Activated naive CD4-positive, alpha-beta T cell treated with anti-CD3 and anti-CD28 coated beads, Interleukin-2, amount 10 ng/mL, durations not matched to agents 7 days and 5 days (primary cell): ENCODE measurements around the gene SLC39A10.
A peak's percentile ranks its signal among the peaks of the same experiment; 100 is the strongest.
"Not testable (repeated sequence)": the region's sequence is repeated elsewhere in the genome, so short reads cannot be mapped to it uniquely, and the experiment has no call there.

ENCODE experiments used
- CTCF ChIA-PET: fragments of 350-600 bp; sonication (Branson Sonifier 250); formaldehyde crosslinking; loops from one replicate; lab custom pipeline; 2021; ENCODE audit warnings: antibody characterized with exemption; lab: Charles Lee
- DNase-seq: peaks from one replicate; pipeline ENCODE4 v3.0.0-alpha.2; 2020
- H3K27ac Mint-ChIP-seq: one replicate; pipeline ENCODE4 v1.8.0; 2021; ENCODE audit warnings: mild to moderate bottlenecking, moderate library complexity, mixed read lengths
- H3K27me3 Mint-ChIP-seq: one replicate; pipeline ENCODE4 v1.8.0; 2021; ENCODE audit warnings: mild to moderate bottlenecking, mixed read lengths
- H3K36me3 Mint-ChIP-seq: one replicate; pipeline ENCODE4 v1.8.0; 2021; ENCODE audit warnings: mixed read lengths
- H3K4me1 Mint-ChIP-seq: one replicate; pipeline ENCODE4 v1.8.0; 2021; ENCODE audit warnings: mixed read lengths
- H3K4me3 Mint-ChIP-seq: one replicate; pipeline ENCODE4 v1.8.0; 2021; ENCODE audit warnings: mild to moderate bottlenecking, moderate library complexity, mixed read lengths
- H3K9me3 Mint-ChIP-seq: one replicate; pipeline ENCODE4 v1.8.0; 2021; ENCODE audit warnings: mixed read lengths

The SLC39A10 gene

DNA sequence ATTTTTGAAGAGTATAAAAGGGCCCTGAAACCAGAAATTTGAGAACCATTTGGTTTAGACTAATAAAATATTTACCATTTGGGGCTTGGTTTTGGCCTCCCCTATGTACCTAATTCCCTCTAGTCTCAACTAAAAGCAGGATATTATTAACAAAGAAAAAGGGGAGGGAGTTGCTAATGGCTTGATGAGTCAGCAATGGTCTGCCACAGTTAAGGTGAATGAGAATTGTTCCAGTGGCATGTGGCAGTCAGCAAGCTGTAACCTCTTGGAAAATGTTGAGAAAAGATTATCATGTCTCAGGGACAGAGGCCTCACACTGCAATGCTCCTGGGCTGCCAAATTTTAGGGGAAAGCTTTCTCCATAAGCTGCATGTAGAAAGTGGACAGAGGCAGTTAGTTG, 20.1 kb upstream of the SLC39A10 start:
- no peak overlapping the region for H3K27ac Mint-ChIP-seq
- H3K9me3 Mint-ChIP-seq: no peaks in the 10 kb centered on the region
- DNase-seq: no peak
- H3K4me3 Mint-ChIP-seq: no peak overlapping the region
- no peaks in the 10 kb centered on the region for H3K36me3 Mint-ChIP-seq
- H3K27me3 Mint-ChIP-seq: peaks cover 3% of the 10 kb centered on the region
- CTCF ChIA-PET: no interaction called here
- H3K4me1 Mint-ChIP-seq: no peaks in the 10 kb centered on the region

DNA sequence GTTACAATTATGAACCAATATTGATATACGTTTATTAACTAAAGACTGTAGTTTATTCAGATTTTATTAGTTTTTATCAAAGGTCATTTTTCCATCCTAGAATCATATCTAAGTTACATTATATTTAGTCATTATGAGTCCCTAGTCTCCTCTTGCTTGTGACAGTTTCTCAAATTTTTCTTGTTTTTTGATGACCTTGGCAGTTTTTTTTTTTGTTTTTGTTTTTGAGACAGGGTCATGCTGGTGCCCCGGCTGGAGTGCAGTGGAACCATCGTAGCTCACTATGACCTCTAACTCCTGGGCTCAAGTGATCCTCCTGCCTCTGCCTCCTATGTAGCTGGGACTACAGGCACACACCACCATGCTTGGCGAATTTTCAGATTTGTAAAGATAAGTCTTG, 18.3 kb upstream of the SLC39A10 start:
- Mint-ChIP-seq H3K36me3 (no peaks in the 10 kb centered on the region), H3K4me3 (no peak overlapping the region), H3K27ac (no peak overlapping the region), H3K27me3 (peaks cover 3% of the 10 kb centered on the region), H3K4me1 (no peaks in the 10 kb centered on the region), H3K9me3 (no peaks in the 10 kb centered on the region)
- CTCF ChIA-PET: no interaction called here
- DNase-seq: no peak

DNA sequence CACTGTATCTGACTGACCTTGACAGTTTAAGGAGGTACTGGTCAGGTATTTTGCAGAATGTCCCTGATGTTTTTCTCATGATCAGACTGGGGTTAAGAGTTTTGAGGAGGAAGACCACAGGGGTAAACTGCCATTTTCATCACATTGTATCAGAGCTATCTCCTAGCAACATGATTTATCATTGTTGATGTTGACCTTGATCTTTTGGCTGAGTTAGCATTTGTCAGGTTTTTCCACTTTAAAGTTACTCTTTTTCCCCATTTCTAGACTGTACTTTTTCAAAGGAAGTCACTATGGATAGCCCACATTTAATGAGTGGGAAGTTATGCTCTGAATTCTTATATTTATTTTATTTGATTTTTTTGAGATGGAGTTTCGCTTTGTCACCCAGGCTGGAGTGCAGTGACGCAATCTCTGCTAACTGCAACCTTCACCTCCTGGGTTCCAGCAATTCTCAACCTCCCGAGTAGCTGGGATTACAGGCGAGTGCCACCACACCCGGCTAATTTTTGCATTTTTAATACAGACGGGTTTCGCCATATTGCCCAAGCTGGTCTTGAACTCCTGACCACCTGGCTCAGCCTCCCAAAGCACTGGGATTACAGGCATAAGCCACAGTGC, 17.7 kb upstream of the SLC39A10 start:
- no peak for DNase-seq
- Mint-ChIP-seq H3K27ac (no peak overlapping the region), H3K27me3 (peaks cover 3% of the 10 kb centered on the region), H3K4me1 (no peaks in the 10 kb centered on the region), H3K9me3 (no peaks in the 10 kb centered on the region), H3K36me3 (no peaks in the 10 kb centered on the region), H3K4me3 (no peak overlapping the region)
- CTCF ChIA-PET: no interaction called here

DNA sequence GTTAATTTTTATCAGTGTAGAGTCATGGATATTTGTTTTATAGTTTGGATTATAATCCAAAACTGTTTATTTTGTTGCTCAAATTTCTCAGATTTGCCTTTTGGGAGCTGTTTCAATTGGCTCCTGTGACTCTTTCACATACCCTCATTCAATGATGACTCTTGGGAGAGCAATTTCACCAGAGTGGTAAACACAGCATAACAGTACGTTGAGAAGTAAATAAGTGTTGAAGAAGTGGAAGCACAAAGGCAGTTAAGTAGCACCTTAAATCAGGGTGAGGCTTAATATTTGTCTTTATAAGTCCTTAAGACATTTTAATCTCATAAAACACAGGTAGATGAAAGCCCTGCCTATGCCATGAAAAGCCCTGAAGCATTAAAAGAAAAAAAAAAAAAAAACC, 17.1 kb upstream of the SLC39A10 start:
- H3K9me3 Mint-ChIP-seq: no peaks in the 10 kb centered on the region
- no peak overlapping the region for H3K4me3 Mint-ChIP-seq
- H3K27me3 Mint-ChIP-seq: peaks cover 3% of the 10 kb centered on the region
- no peaks in the 10 kb centered on the region for H3K36me3 Mint-ChIP-seq
- DNase-seq: no peak
- H3K27ac Mint-ChIP-seq: no peak overlapping the region
- H3K4me1 Mint-ChIP-seq: no peaks in the 10 kb centered on the region
- CTCF ChIA-PET: no interaction called here

DNA sequence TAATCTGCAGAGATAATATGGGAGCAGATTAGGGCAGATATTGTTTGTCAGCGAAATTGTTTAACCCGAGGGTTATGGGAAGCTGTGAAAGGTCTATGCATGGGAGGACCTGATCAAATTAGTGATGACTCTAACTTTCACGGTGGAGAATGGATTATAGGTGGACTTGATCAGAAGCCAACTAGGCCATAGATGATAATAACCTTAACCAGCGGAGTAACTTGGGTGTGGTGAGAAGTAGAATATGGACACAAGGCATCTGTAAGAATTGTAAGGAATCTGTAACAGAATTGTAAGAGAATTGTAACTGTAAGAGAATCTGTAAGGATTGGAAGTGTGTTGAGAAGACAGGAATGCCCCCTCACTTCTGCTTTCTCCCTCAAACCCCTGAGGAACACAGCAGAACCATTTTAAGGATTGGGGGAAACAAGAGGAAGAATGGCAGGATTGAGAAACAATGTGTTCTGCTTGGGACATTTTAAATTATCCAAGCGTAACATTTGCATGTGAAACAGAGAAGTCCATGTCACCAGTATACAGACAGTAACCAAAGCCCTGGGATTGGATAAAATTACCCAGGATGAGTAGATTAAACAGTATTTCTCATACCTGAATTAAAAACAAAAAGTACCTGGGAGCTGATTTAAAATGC, 14.9 kb upstream of the SLC39A10 start:
- Mint-ChIP-seq H3K36me3 (no peaks in the 10 kb centered on the region), H3K27me3 (peaks cover 3% of the 10 kb centered on the region)
- CTCF ChIA-PET: interaction anchor here (0.6 kb wide), 1 partner anchor 239 kb away, joined by 3 read pairs; no protein-coding TSS in a partner anchor

DNA sequence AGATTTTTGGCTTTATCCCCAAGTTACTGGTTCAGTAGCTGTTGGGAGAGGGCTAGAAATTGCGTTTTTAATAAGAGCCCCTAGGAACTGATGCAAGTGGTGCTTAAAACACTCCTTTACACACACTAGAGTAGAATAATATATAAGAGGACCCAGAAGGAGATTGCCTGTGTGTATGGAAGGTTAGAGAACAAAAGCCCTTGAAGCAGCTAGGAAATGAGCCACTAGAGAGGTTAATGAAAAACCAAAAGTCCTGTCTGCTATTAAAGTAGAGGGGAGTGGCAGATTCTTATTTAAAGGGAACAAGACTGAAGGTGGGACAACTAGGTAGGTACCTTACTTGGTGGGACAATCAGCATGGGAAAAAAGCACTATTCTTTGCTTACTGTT, 14.4 kb upstream of the SLC39A10 start:
- no peak overlapping the region for H3K27ac Mint-ChIP-seq
- H3K9me3 Mint-ChIP-seq: no peaks in the 10 kb centered on the region
- no peak overlapping the region for H3K4me3 Mint-ChIP-seq
- H3K4me1 Mint-ChIP-seq: peaks cover 8% of the 10 kb centered on the region
- H3K27me3 Mint-ChIP-seq: peaks cover 3% of the 10 kb centered on the region
- CTCF ChIA-PET: interaction anchor here (0.6 kb wide), 1 partner anchor 239 kb away, joined by 3 read pairs; no protein-coding TSS in a partner anchor
- no peak for DNase-seq
- no peaks in the 10 kb centered on the region for H3K36me3 Mint-ChIP-seq

More for the DNA sequence above, 14.9 kb upstream of the SLC39A10 start:
- H3K4me3 Mint-ChIP-seq: no peak overlapping the region
- DNase-seq: no peak
- H3K4me1 Mint-ChIP-seq: peaks cover 8% of the 10 kb centered on the region
- no peaks in the 10 kb centered on the region for H3K9me3 Mint-ChIP-seq
- H3K27ac Mint-ChIP-seq: no peak overlapping the region

DNA sequence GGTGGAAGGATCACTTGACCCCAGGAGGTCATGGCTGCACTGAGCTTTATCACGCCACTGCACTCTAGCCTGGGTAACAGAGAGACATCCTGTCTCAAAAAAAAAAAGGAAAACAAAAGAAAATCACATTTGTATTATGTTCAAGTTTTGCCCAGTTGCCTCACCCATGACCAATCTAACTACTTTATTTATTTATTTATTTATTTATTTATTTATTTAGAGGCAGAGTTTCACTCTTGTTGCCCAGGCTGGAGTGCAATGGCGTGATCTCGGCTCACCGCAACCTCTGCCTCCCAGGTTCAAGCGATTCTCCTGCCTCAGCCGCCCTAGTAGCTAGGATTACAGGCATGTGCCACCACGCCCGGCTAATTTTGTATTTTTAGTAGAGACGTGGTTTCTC, 12.3 kb upstream of the SLC39A10 start:
- not testable (repeated sequence) for H3K27ac Mint-ChIP-seq, H3K9me3 Mint-ChIP-seq, H3K27me3 Mint-ChIP-seq, H3K36me3 Mint-ChIP-seq, H3K4me3 Mint-ChIP-seq, DNase-seq
- H3K4me1 Mint-ChIP-seq: peaks cover 22% of the 10 kb centered on the region
- CTCF ChIA-PET: interaction anchor here (1.4 to 1.7 kb wide), 2 partner anchors 12 kb away, joined by 3 to 4 read pairs; partner anchors contain the start of gene SLC39A10

DNA sequence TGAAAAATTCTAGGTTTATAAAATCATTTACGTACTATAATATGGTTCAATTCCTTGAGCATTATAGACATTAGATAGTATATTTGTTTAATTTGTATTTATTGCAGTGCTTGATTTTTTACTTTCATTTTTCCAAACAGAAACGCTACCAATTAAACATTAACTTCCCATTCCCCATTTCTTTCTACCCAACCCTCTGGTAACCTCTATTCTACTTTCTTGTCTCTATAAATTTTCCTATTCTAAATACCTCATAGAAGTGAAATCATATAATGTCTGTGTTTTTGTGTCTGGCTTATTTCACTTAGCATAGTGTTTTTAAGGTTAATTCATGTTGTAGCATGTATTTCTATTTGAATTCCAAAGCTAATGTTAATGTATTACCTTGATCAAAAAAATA, 11.6 kb upstream of the SLC39A10 start:
- Mint-ChIP-seq H3K4me3 (no peak overlapping the region), H3K27me3 (peaks cover 3% of the 10 kb centered on the region), H3K9me3 (peaks cover 3% of the 10 kb centered on the region), H3K27ac (no peak overlapping the region), H3K36me3 (no peaks in the 10 kb centered on the region), H3K4me1 (peaks cover 27% of the 10 kb centered on the region)
- CTCF ChIA-PET: interaction anchor here (0.6 to 1.7 kb wide), 2 partner anchors 11 to 185 kb away, joined by 4 to 5 read pairs; partner anchors contain the start of gene SLC39A10
- DNase-seq: no peak

DNA sequence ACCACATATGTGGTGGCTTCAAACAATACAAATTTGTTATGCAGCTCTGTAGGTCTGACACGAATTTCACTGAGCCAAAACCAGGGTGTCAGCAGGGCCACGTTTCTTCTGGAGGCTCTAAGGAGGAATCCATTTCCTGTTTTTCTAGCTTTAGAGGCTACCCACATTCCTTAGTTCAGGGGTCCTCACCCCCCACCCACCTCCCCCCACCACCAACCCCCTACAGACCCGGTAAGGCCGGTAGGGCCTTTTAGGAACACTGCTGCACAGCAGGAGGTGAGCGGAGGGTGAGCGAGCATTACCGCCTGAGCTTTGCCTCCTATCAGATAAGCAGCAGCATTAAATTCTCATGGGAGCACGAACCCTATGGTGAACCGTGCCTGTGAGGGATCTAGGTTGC, 10.6 kb upstream of the SLC39A10 start:
- H3K4me3 Mint-ChIP-seq: no peak overlapping the region
- peaks cover 28% of the 10 kb centered on the region for H3K4me1 Mint-ChIP-seq
- no peaks in the 10 kb centered on the region for H3K36me3 Mint-ChIP-seq
- DNase-seq: no peak
- no peaks in the 10 kb centered on the region for H3K27me3 Mint-ChIP-seq
- H3K27ac Mint-ChIP-seq: no peak overlapping the region
- peaks cover 4% of the 10 kb centered on the region for H3K9me3 Mint-ChIP-seq
- CTCF ChIA-PET: interaction anchor here (1.7 kb wide), 1 partner anchor 10 kb away, joined by 4 read pairs; the partner anchor contains the start of gene SLC39A10

DNA sequence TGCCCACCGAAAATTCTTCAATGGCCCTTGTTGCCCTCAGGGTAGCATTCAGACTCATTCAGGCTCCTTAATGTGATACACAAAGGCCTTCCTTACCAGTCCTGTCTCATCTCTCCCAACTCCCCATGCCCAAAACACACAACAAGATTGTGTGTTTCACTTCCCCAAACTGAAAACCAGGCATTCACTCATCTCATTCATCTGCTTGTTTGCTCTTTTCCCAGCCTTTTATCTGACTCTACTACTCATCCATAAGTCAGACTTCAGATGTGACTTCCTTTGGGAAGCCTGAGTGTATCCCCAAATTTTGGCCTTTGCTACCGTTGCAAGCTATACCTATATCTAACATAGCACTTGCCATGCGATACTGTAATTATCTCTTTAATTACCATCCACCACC, 9.7 kb upstream of the SLC39A10 start:
- Mint-ChIP-seq H3K9me3 (peaks cover 9% of the 10 kb centered on the region), H3K4me1 (peaks cover 28% of the 10 kb centered on the region), H3K36me3 (no peaks in the 10 kb centered on the region), H3K27me3 (no peaks in the 10 kb centered on the region), H3K4me3 (no peak overlapping the region), H3K27ac (no peak overlapping the region)
- CTCF ChIA-PET: no interaction called here
- DNase-seq: no peak

DNA sequence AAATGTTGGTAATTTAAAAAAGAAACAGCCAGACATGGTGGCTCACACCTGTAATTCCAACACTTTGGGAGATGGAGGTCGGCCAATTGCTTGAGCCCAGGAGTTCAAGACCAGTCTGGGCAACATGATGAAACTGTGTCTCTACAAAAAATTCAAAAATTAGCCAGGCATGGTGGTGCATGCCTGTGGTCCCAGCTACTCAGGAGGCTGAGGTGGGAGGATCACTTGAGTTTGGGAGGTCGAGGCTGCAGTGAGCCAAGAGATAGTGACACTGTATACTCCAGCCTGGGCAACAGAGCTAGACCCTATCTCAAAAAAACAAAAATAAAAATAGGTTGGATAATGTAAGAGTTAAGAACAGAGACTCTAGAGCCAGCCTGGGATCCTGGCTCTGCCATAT, 8.7 kb upstream of the SLC39A10 start:
- peaks cover 28% of the 10 kb centered on the region for H3K4me1 Mint-ChIP-seq
- H3K36me3 Mint-ChIP-seq, H3K27ac Mint-ChIP-seq, H3K27me3 Mint-ChIP-seq, DNase-seq, H3K9me3 Mint-ChIP-seq, CTCF ChIA-PET, H3K4me3 Mint-ChIP-seq: not testable (repeated sequence)

DNA sequence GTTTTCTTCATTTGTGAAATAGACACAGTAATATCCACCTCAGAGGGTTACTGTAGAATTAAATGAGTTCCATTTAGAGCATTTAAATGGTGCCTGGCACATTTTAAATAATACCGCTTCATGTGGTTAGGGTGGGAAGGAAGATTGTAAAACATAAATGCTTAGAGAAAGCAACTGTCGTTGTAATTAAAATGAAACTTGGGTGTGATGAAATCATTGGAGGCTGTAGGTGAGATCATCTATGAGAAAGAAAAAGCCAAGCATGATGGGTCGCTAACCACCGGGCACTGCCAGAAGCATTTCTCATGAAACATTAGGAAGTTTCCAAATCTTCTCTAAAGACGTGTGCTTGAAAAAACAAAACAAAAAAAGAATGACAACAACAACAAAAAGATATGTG, 8.2 kb upstream of the SLC39A10 start:
- peaks cover 9% of the 10 kb centered on the region for H3K9me3 Mint-ChIP-seq
- H3K27me3 Mint-ChIP-seq: no peaks in the 10 kb centered on the region
- no peaks in the 10 kb centered on the region for H3K36me3 Mint-ChIP-seq
- H3K27ac Mint-ChIP-seq: peak overlapping the region; percentile 52
- CTCF ChIA-PET: no interaction called here
- peak overlapping the region; percentile 19 for H3K4me3 Mint-ChIP-seq
- peaks cover 28% of the 10 kb centered on the region for H3K4me1 Mint-ChIP-seq
- DNase-seq: no peak

DNA sequence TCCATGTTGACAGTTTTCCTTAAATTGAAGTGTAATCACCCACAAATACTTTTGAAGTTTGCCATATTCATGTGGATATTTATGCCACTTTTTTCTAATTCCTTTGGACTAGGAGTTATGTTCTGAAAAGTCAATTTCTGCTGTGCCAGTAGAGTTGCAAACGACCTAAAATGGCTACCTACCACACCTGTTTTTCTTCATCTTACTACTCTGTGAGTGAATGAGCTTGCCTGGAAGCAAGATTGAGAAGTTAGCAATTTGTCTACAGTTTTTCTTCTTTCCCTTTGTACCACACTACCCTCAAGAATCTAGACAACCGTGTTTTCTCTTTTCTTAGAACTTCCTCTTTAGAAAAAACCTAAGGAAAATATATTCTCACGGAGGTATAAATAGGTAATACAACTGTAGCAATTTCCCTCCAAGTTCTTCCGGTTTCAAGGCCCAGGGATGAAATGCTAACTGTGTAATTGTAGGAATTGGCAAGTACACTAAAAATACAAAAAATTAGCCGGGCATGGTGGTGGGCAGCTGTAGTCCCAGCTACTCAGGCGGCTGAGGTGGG, 7.3 kb upstream of the SLC39A10 start:
- H3K27ac Mint-ChIP-seq: no peak overlapping the region
- H3K36me3 Mint-ChIP-seq: no peaks in the 10 kb centered on the region
- no peaks in the 10 kb centered on the region for H3K27me3 Mint-ChIP-seq
- no peak for DNase-seq
- no peak overlapping the region for H3K4me3 Mint-ChIP-seq
- H3K9me3 Mint-ChIP-seq: peaks cover 9% of the 10 kb centered on the region
- H3K4me1 Mint-ChIP-seq: peaks cover 28% of the 10 kb centered on the region
- CTCF ChIA-PET: no interaction called here

DNA sequence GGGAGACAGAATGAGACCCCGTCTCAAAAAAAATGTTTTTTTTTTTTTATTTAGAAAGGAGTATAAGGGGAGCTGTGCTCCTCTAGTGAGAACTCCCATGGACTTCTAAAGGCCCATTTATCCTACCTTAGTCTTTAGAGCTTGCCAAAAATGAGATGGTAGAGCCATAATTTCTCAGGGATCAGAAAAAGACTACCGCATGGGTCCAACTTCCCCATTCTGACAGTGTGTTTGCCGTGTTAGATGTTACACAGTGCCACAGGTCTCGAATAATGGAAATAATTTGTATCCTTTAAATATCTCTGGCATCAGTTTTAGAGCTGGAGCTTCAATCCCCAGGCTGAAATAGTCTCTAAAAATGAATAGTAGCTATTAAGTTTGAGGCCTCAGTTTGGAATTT, 6.0 kb upstream of the SLC39A10 start:
- Mint-ChIP-seq H3K36me3 (peaks cover 1% of the 10 kb centered on the region), H3K9me3 (peaks cover 9% of the 10 kb centered on the region), H3K4me1 (peaks cover 27% of the 10 kb centered on the region), H3K27ac (no peak overlapping the region), H3K4me3 (no peak overlapping the region), H3K27me3 (no peaks in the 10 kb centered on the region)
- no peak for DNase-seq
- CTCF ChIA-PET: interaction anchor here (0.6 to 1.2 kb wide), 3 partner anchors 9 to 117 kb away, joined by 3 read pairs; no protein-coding TSS in a partner anchor

DNA sequence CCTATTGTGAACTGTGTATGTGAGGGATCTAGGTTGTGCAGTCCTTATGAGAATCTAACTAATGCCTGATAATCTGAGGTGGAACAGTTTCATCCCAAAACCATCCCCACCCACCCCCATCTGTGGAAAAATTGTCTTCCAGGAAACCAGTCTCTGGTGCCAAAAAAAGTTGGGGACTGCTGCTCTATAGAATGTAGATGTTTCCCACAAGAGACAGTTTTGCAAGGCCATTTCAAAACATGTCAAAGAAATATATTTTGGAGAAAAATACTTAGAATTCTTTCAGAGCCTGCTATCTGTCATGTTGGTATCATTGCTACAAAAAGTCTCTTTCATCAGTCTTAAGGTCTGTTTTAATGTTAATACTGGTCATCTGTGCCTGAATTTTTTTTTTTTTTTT, 4.1 kb upstream of the SLC39A10 start:
- CTCF ChIA-PET: no interaction called here
- H3K4me1 Mint-ChIP-seq: peaks cover 31% of the 10 kb centered on the region

More for the DNA sequence above, 4.1 kb upstream of the SLC39A10 start:
- Mint-ChIP-seq H3K4me3 (no peak overlapping the region), H3K36me3 (peaks cover 9% of the 10 kb centered on the region), H3K27ac (no peak overlapping the region), H3K27me3 (peaks cover 10% of the 10 kb centered on the region), H3K9me3 (peaks cover 9% of the 10 kb centered on the region)
- no peak for DNase-seq
